PC-3 (cell line): ENCODE results near the gene ARHGAP26. TPM values are rescaled to one million over a fixed set of nuclear protein-coding genes. Genes with fewer than 3 reads are reported as not detected.

Experiments
- ATAC-seq: fragments of 200-7000 bp; cut with Tn5 transposase; 2 replicates; pipeline ENCODE4 v1.9.1; 2020; ENCODE audit warnings: mild to moderate bottlenecking, moderate library complexity
- BruUV-seq: library from RNA; stranded (reverse); fragments of 400-500 nt; replicated peaks from 2 replicates; lab custom pipeline; 2021; lab: Mats Ljungman, UMichigan
- CTCF ChIA-PET: fragments of 300-600 bp; sonication (Branson Sonifier 250); formaldehyde crosslinking; loops from one replicate; lab custom pipeline; 2022; ENCODE audit warnings: antibody characterized with exemption; lab: Charles Lee
- POLR2A ChIA-PET: fragments of 300-600 bp; sonication (Branson Sonifier 250); formaldehyde crosslinking; loops from one replicate; lab custom pipeline; 2022; ENCODE audit warnings: antibody characterized with exemption; ENCODE audit not compliant: unreplicated experiment; lab: Charles Lee
- DNase-seq: peaks from one replicate; pipeline ENCODE4 v3.0.0-alpha.2; 2015
- H2AFZ ChIP-seq: fragments of 300-600 bp; sonication (generic); 2 replicates; pipeline ENCODE4 v1.6.0; 2016; ENCODE audit warnings: antibody characterized with exemption, low read length
- H3F3A ChIP-seq: fragments of 300-600 bp; sonication (generic); one replicate; pipeline ENCODE4 v1.6.0; 2017; ENCODE audit warnings: antibody characterized with exemption, low read length, control low read depth, mild to moderate bottlenecking; ENCODE audit not compliant: unreplicated experiment
- H3K27ac ChIP-seq: fragments of 300-600 bp; sonication (generic); 2 replicates; pipeline ENCODE4 v1.5.1; 2016; ENCODE audit warnings: mild to moderate bottlenecking, low read length
- H3K27me3 ChIP-seq: fragments of 300-600 bp; sonication (generic); 2 replicates; pipeline ENCODE4 v1.6.1; 2016; ENCODE audit warnings: low read length, mixed read lengths
- H3K36me3 ChIP-seq: fragments of 300-600 bp; sonication (generic); 2 replicates; pipeline ENCODE4 v1.6.1; 2016; ENCODE audit warnings: low read depth, mixed run types, low read length, mixed read lengths
- H3K4me1 ChIP-seq: fragments of 300-600 bp; sonication (generic); 2 replicates; pipeline ENCODE4 v1.5.1; 2016; ENCODE audit warnings: low read length; ENCODE audit not compliant: insufficient read depth
- H3K4me2 ChIP-seq: fragments of 300-600 bp; sonication (generic); 2 replicates; pipeline ENCODE4 v1.6.0; 2016; ENCODE audit warnings: low read length
- H3K4me3 ChIP-seq: fragments of 300-600 bp; sonication (generic); 2 replicates; pipeline ENCODE4 v1.5.1; 2016; ENCODE audit warnings: mild to moderate bottlenecking, low read length, mixed read lengths
- H3K79me2 ChIP-seq: fragments of 300-600 bp; sonication (generic); 2 replicates; pipeline ENCODE4 v1.6.1; 2017; ENCODE audit warnings: low read length, mixed read lengths
- H3K9ac ChIP-seq: fragments of 300-600 bp; sonication (generic); 2 replicates; pipeline ENCODE4 v1.6.0; 2016; ENCODE audit warnings: mild to moderate bottlenecking, low read length
- H3K9me2 ChIP-seq: fragments of 300-600 bp; sonication (generic); replicated peaks from 2 replicates; pipeline ENCODE4 v1.6.1; 2016; ENCODE audit warnings: mixed run types, low read length, mixed read lengths
- H3K9me3 ChIP-seq: fragments of 300-600 bp; sonication (generic); 2 replicates; pipeline ENCODE4 v1.6.1; 2016; ENCODE audit warnings: low read length, mixed read lengths
- H4K20me1 ChIP-seq: fragments of 300-600 bp; sonication (generic); 2 replicates; pipeline ENCODE4 v1.6.1; 2016; ENCODE audit warnings: low read length, mixed read lengths
- EZH2 ChIP-seq: fragments of 300-600 bp; sonication (generic); IDR thresholded peaks from one replicate; pipeline ENCODE4 v1.6.1; 2017; ENCODE audit warnings: antibody characterized with exemption, mild to moderate bottlenecking, low read length; ENCODE audit not compliant: unreplicated experiment
- EZH2phosphoT487 ChIP-seq: fragments of 300-600 bp; sonication (generic); IDR thresholded peaks from 2 replicates; pipeline ENCODE4 v1.6.1; 2018; ENCODE audit warnings: mild to moderate bottlenecking, antibody characterized with exemption, low read length, borderline replicate concordance
- intact Hi-C: fragments of 100-400 bp; cut with micrococcal nuclease; formaldehyde crosslinking; loops from 2 replicates; pipeline ENCODE4 v1.9.0; 2023
- total RNA-seq: library from RNA; depleted of rRNA; stranded (reverse); fragments of >200 nt; gene quantifications from 2 replicates; pipeline ENCODE4 v1.2.3, GENCODE V29; 2014
- TF ChIP-seq, protein P1 (sequence below): fragments of 300-600 bp; sonication (generic); conservative IDR thresholded peaks from 2 replicates; pipeline ENCODE4 v1.5.1; 2017; ENCODE audit warnings: antibody characterized with exemption, low read depth, mild to moderate bottlenecking, low read length

The ARHGAP26 gene
- total RNA-seq, 1 experiment from 2014 or later, result 11.7 TPM

DNA sequence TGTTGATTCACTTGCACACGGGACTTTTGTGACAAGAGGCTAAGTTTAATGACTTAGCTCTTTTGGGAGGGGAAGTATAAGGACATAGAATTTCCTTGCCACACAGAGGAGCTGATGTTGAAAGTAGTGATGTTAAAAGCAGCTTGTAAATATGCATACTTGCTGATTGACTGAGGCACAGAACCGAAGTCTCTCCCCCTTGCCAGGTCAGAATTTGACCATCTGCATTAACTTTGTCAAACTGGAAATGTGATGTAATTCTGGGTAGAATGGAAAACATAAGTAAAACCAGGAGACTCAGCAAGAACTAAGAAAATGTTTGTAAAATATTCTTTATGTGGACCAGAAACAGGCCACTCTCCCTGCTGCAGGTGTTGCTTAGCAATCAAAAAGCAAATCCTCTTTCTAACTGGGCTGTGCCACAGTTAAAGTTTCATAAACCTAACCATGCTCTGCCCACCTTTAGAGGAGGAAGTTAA lies 349.2 kb downstream of the ARHGAP26 start:
- Histone ChIP-seq H3K9me2 (no peaks in the 10 kb centered on the region), H3K4me3 (no peak overlapping the region), H3K9ac (no peak overlapping the region), H3F3A (no peaks in the 10 kb centered on the region), H3K4me1 (no peaks in the 10 kb centered on the region), H3K27me3 (no peaks in the 10 kb centered on the region), H4K20me1 (no peaks in the 10 kb centered on the region), H3K27ac (no peak overlapping the region), H3K9me3 (no peaks in the 10 kb centered on the region), H3K4me2 (no peak overlapping the region), H3K79me2 (no peaks in the 10 kb centered on the region), H3K36me3 (no peaks in the 10 kb centered on the region), H2AFZ (no peak overlapping the region)
- DNase-seq (no peak), ATAC-seq (no peak)
- TF ChIP-seq EZH2phosphoT487, result no peak
- no TSS peak for BruUV-seq
- ChIA-PET CTCF (no interaction called here), POLR2A (no interaction called here)
- intact Hi-C loops, result no loop called here

DNA sequence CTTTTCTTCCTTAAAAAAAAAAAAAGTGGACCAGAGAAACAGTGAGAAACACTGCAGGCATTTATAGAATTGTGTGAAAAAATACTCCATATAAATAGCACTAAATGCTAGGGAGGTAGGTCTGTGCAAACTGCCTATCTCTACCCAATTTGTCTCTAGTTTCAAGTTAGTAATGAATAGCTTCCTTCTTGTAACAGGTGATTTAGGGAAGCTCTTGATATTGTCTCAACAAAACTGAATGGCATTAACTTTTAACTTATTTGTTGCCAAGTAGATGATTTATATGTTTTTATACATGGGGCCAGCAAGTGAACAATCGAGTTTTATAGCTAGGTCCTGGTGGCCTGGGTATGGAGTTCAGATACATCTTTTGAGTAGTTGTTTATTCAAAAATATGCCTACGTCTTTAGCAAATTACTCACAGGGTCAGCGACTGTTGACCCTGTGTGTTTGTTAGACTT lies 349.7 kb downstream of the ARHGAP26 start:
- Histone ChIP-seq H2AFZ (no peak overlapping the region), H3K27me3 (no peaks in the 10 kb centered on the region), H3K4me3 (no peak overlapping the region), H3K9me3 (no peaks in the 10 kb centered on the region), H4K20me1 (no peaks in the 10 kb centered on the region), H3K9ac (no peak overlapping the region), H3K4me2 (no peak overlapping the region), H3K27ac (no peak overlapping the region), H3K9me2 (no peaks in the 10 kb centered on the region), H3K36me3 (no peaks in the 10 kb centered on the region), H3K79me2 (no peaks in the 10 kb centered on the region), H3K4me1 (no peaks in the 10 kb centered on the region), H3F3A (no peaks in the 10 kb centered on the region)
- no TSS peak for BruUV-seq
- TF ChIP-seq EZH2 (no peak), EZH2phosphoT487 (no peak)
- TF ChIP-seq, protein P1, sequence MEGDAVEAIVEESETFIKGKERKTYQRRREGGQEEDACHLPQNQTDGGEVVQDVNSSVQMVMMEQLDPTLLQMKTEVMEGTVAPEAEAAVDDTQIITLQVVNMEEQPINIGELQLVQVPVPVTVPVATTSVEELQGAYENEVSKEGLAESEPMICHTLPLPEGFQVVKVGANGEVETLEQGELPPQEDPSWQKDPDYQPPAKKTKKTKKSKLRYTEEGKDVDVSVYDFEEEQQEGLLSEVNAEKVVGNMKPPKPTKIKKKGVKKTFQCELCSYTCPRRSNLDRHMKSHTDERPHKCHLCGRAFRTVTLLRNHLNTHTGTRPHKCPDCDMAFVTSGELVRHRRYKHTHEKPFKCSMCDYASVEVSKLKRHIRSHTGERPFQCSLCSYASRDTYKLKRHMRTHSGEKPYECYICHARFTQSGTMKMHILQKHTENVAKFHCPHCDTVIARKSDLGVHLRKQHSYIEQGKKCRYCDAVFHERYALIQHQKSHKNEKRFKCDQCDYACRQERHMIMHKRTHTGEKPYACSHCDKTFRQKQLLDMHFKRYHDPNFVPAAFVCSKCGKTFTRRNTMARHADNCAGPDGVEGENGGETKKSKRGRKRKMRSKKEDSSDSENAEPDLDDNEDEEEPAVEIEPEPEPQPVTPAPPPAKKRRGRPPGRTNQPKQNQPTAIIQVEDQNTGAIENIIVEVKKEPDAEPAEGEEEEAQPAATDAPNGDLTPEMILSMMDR, result no peak
- ChIA-PET POLR2A (no interaction called here), CTCF (no interaction called here)
- intact Hi-C loops, result no loop called here
- no peak for DNase-seq
- ATAC-seq, result no peak

DNA sequence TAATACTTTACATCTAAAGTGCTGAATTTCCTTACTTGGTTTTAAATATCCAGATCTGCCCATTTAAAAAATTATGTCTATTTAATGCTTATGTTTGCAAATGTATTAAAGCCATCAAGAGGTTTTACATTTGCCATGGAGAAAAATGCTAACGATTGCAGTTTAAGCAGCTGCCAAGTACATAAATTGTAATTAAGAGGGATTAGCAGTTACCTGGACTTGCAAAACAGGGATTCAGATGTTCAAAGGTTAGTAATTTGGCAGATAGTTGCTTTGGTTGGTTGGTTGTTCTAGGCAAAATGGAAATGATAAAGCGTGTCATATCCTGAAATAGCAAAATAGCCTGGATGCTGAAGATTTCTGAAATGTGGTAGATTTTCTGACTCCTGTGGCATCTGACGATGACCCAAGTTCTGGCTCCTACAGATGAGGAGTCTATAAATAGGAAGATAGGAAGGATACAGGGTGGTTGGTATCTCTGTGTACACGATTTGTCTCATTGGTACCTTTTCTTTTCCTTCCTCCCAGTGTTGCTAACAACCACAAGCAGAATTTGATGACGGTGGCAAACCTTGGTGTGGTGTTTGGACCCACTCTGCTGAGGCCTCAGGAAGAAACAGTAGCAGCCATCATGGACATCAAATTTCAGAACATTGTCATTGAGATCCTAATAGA lies 350.4 kb downstream of the ARHGAP26 start:
- H3F3A ChIP-seq, result no peaks in the 10 kb centered on the region
- H3K4me1 ChIP-seq, result no peaks in the 10 kb centered on the region
- ChIA-PET CTCF (no interaction called here), POLR2A (no interaction called here)
- H2AFZ ChIP-seq, result no peak overlapping the region
- TF ChIP-seq, protein P1, result no peak
- TF ChIP-seq EZH2phosphoT487 (no peak), EZH2 (no peak)
- intact Hi-C loops, result no loop called here
- no peak overlapping the region for H3K9ac ChIP-seq
- H3K36me3 ChIP-seq, result no peaks in the 10 kb centered on the region
- no peaks in the 10 kb centered on the region for H3K79me2 ChIP-seq
- H3K4me2 ChIP-seq, result no peak overlapping the region
- BruUV-seq, result no TSS peak
- H3K27ac ChIP-seq, result no peak overlapping the region
- no peak for DNase-seq
- no peaks in the 10 kb centered on the region for H3K9me2 ChIP-seq
- no peak overlapping the region for H3K4me3 ChIP-seq
- no peaks in the 10 kb centered on the region for H3K27me3 ChIP-seq
- no peak for ATAC-seq
- H4K20me1 ChIP-seq, result no peaks in the 10 kb centered on the region
- H3K9me3 ChIP-seq, result no peaks in the 10 kb centered on the region
